H9 (cell line): ENCODE data around the gene CYB5A. TPM values are rescaled to one million over a fixed set of nuclear protein-coding genes. Genes with fewer than 3 reads are reported as not detected.

Experiments
- DNase-seq: peaks from one replicate; pipeline ENCODE4 v3.0.0-alpha.2; 2017
- H2AFZ ChIP-seq: one replicate; pipeline ENCODE4 v1.6.1; 2013; ENCODE audit warnings: mild to moderate bottlenecking, low read length, control low read depth, moderate library complexity
- H2AK5ac ChIP-seq: 2 replicates; pipeline ENCODE4 v1.6.1; 2013; ENCODE audit warnings: low read length, control low read depth, mixed read lengths; ENCODE audit not compliant: insufficient read length
- H2BK120ac ChIP-seq: one replicate; pipeline ENCODE4 v1.6.1; 2013; ENCODE audit warnings: low read depth, mild to moderate bottlenecking, low read length, control low read depth, inconsistent platforms; ENCODE audit not compliant: poor library complexity, severe bottlenecking
- H2BK12ac ChIP-seq: 2 replicates; pipeline ENCODE4 v1.6.1; 2013; ENCODE audit warnings: low read length, control low read depth, mixed read lengths, low read depth; ENCODE audit not compliant: insufficient read length
- H2BK15ac ChIP-seq: 2 replicates; pipeline ENCODE4 v1.6.1; 2013; ENCODE audit warnings: low read depth, low read length, control low read depth
- H2BK20ac ChIP-seq: one replicate; pipeline ENCODE4 v1.6.1; 2013; ENCODE audit warnings: low read depth, mild to moderate bottlenecking, low read length, control low read depth, inconsistent platforms; ENCODE audit not compliant: poor library complexity, severe bottlenecking
- H2BK5ac ChIP-seq: 2 replicates; pipeline ENCODE4 v1.6.1; 2013; ENCODE audit warnings: low read length, control low read depth, mixed read lengths; ENCODE audit not compliant: insufficient read length
- H3K14ac ChIP-seq: 2 replicates; pipeline ENCODE4 v1.6.1; 2013; ENCODE audit warnings: low read length, control low read depth; ENCODE audit not compliant: insufficient read depth
- H3K18ac ChIP-seq: 2 replicates; pipeline ENCODE4 v1.6.1; 2013; ENCODE audit warnings: low read depth, mild to moderate bottlenecking, mixed read lengths, low read length, control low read depth; ENCODE audit not compliant: insufficient read length
- H3K23ac ChIP-seq: 2 replicates; pipeline ENCODE4 v1.6.1; 2013; ENCODE audit warnings: low read length, control low read depth, mixed read lengths, low read depth; ENCODE audit not compliant: insufficient read length
- H3K23me2 ChIP-seq: 2 replicates; pipeline ENCODE4 v1.6.1; 2013; ENCODE audit warnings: low read depth, mild to moderate bottlenecking, mixed read lengths, low read length, control low read depth; ENCODE audit not compliant: insufficient read length, poor library complexity, severe bottlenecking
- H3K27ac ChIP-seq: 2 replicates; pipeline ENCODE4 v1.5.1; 2013; ENCODE audit warnings: low read length, control low read depth, mixed read lengths, low read depth; ENCODE audit not compliant: insufficient read length
- H3K27me3 ChIP-seq: 2 replicates; pipeline ENCODE4 v1.6.1; 2013; ENCODE audit warnings: low read length, control low read depth, inconsistent platforms; ENCODE audit not compliant: insufficient read depth
- H3K4ac ChIP-seq: 2 replicates; pipeline ENCODE4 v1.6.1; 2013; ENCODE audit warnings: low read depth, mild to moderate bottlenecking, control low read depth, inconsistent platforms, low read length, moderate library complexity
- H3K4me1 ChIP-seq: 2 replicates; pipeline ENCODE4 v1.6.1; 2013; ENCODE audit warnings: low read length, control low read depth, inconsistent platforms; ENCODE audit not compliant: insufficient read depth
- H3K4me2 ChIP-seq: 2 replicates; pipeline ENCODE4 v1.6.1; 2013; ENCODE audit warnings: low read length, control low read depth, mixed read lengths; ENCODE audit not compliant: insufficient read length, insufficient read depth
- H3K56ac ChIP-seq: 2 replicates; pipeline ENCODE4 v1.6.1; 2013; ENCODE audit warnings: low read depth, mild to moderate bottlenecking, mixed read lengths, low read length, control low read depth; ENCODE audit not compliant: insufficient read length
- H3K79me1 ChIP-seq: 2 replicates; pipeline ENCODE4 v1.6.1; 2013; ENCODE audit warnings: low read depth, mild to moderate bottlenecking, moderate library complexity, low read length, control low read depth, inconsistent platforms; ENCODE audit not compliant: insufficient read depth, poor library complexity, severe bottlenecking
- H3K79me2 ChIP-seq: 2 replicates; pipeline ENCODE4 v1.6.1; 2013; ENCODE audit warnings: low read length, control low read depth, inconsistent platforms; ENCODE audit not compliant: insufficient read depth
- H3K9ac ChIP-seq: 2 replicates; pipeline ENCODE4 v1.6.1; 2013; ENCODE audit warnings: low read length, control low read depth, mixed read lengths; ENCODE audit not compliant: insufficient read length; ENCODE audit errors: extremely low read depth
- H3K9me3 ChIP-seq: one replicate; pipeline ENCODE4 v1.6.1; 2013; ENCODE audit warnings: low read depth, low read length, inconsistent platforms; ENCODE audit not compliant: control insufficient read depth
- H3T11ph ChIP-seq: one replicate; pipeline ENCODE4 v1.6.1; 2013; ENCODE audit warnings: mild to moderate bottlenecking, low read length, control low read depth, inconsistent platforms
- H4K20me1 ChIP-seq: one replicate; pipeline ENCODE4 v1.6.1; 2013; ENCODE audit not compliant: control insufficient read depth, insufficient read length, insufficient read depth
- H4K5ac ChIP-seq: 2 replicates; pipeline ENCODE4 v1.6.1; 2013; ENCODE audit warnings: low read depth, mild to moderate bottlenecking, mixed read lengths, low read length, control low read depth; ENCODE audit not compliant: insufficient read length
- H4K8ac ChIP-seq: replicated peaks from 2 replicates; pipeline ENCODE4 v1.6.1; 2013; ENCODE audit warnings: low read length, control low read depth, mixed read lengths, low read depth; ENCODE audit not compliant: insufficient read length
- H4K91ac ChIP-seq: 2 replicates; pipeline ENCODE4 v1.6.1; 2013; ENCODE audit warnings: low read depth, mild to moderate bottlenecking, moderate library complexity, mixed read lengths, low read length, control low read depth; ENCODE audit not compliant: insufficient read length
- H3K27ac Mint-ChIP-seq, 3 experiments: 2 replicates in 2 of 3; 3 replicates in 1 of 3; pipeline ENCODE4 v1.8.0; 2020 to 2021; ENCODE audit warnings: mixed read lengths in 3 of 3, mild to moderate bottlenecking in 1 of 3, moderate library complexity in 1 of 3
- H3K27me3 Mint-ChIP-seq: 2 replicates; pipeline ENCODE4 v1.8.0; 2021; ENCODE audit warnings: low read depth, mild to moderate bottlenecking, moderate library complexity, mixed read lengths
- H3K36me3 Mint-ChIP-seq, 3 experiments: 2 replicates in 2 of 3; 3 replicates in 1 of 3; pipeline ENCODE4 v1.8.0; 2020 to 2021; ENCODE audit warnings: low read depth in 3 of 3, mixed read lengths in 3 of 3; ENCODE audit not compliant: insufficient read depth in 1 of 3
- H3K4me1 Mint-ChIP-seq, 2 experiments: 2 replicates each; pipeline ENCODE4 v1.8.0; 2020; ENCODE audit warnings: mixed read lengths in 2 of 2
- H3K4me3 Mint-ChIP-seq, 2 experiments: 2 replicates in 1 of 2; 3 replicates in 1 of 2; pipeline ENCODE4 v1.8.0; 2020 to 2021; ENCODE audit warnings: mild to moderate bottlenecking in 2 of 2, mixed read lengths in 2 of 2, moderate library complexity in 1 of 2
- H3K9me3 Mint-ChIP-seq, 2 experiments: 2 replicates in 1 of 2; 3 replicates in 1 of 2; pipeline ENCODE4 v1.8.0; 2020; ENCODE audit warnings: mild to moderate bottlenecking in 2 of 2, mixed read lengths in 2 of 2, moderate library complexity in 1 of 2
- WGBS: extraction: QIAGEN DNeasy Blood & Tissue Kit; methylation state at CpG from one replicate; pipeline ENCODE4 v1.1.7; 2013; ENCODE audit warnings: missing lambda C conversion rate, low lambda C conversion rate, mixed read lengths; ENCODE audit not compliant: insufficient read length; ENCODE audit errors: extremely low coverage; 5-methylcytosine and 5-hydroxymethylcytosine counted together
- total RNA-seq: library from RNA; stranded (reverse); gene quantifications from 2 replicates; pipeline ENCODE4 v1.2.1, GENCODE V29; 2021
- TF ChIP-seq, protein P1 (sequence below): fragments of 200-600 bp; sonication (generic); conservative IDR thresholded peaks from 3 replicates; pipeline ENCODE4 v1.8.0; 2021; ENCODE audit warnings: antibody characterized with exemption, mild to moderate bottlenecking

The CYB5A gene
- total RNA-seq, 1 experiment from 2014 or later = 93.2 TPM

DNA sequence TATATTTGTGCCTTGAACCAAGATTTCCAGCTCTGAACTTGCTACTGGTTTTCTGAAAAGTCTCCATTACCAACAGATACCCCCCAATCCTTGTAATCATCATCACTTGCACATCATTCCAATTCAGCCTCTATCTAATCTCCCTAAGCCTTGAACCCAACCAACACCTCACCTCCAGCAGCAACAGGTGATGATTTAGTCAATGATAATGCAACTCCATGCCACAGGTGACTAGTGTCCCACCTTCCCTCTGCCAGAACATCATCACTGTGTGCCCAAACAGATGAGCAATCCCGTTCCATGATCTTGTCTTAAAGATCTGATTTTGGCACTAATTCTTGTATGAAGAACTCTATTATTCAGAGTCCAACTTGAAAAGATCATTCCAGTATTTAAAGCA is 75.9 kb downstream of the CYB5A start:
- no peak overlapping the region for H3K27ac Mint-ChIP-seq
- no peaks in the 10 kb centered on the region for H3K36me3 Mint-ChIP-seq
- Histone ChIP-seq H3K27ac (no peak overlapping the region), H2AFZ (no peak overlapping the region), H3K23me2 (no peaks in the 10 kb centered on the region), H2BK12ac (no peak overlapping the region), H3K79me2 (no peaks in the 10 kb centered on the region), H4K8ac (no peak overlapping the region), H3K9me3 (no peaks in the 10 kb centered on the region), H3K4me1 (no peaks in the 10 kb centered on the region), H4K5ac (no peak overlapping the region), H4K20me1 (no peaks in the 10 kb centered on the region), H2AK5ac (no peak overlapping the region), H3K4me2 (no peak overlapping the region), H4K91ac (no peak overlapping the region), H3K4ac (no peak overlapping the region), H2BK5ac (no peak overlapping the region), H3K23ac (no peak overlapping the region), H3T11ph (no peak overlapping the region), H3K14ac (no peak overlapping the region), H3K9ac (no peak overlapping the region), H3K18ac (no peak overlapping the region), H2BK120ac (no peak overlapping the region), H3K27me3 (no peaks in the 10 kb centered on the region), H2BK15ac (no peak overlapping the region), H3K56ac (no peak overlapping the region), H3K79me1 (no peaks in the 10 kb centered on the region), H2BK20ac (no peak overlapping the region)
- H3K9me3 Mint-ChIP-seq = 0 out of 5 replicates have a peak, but pooled peaks cover 0 to 4% of the 10 kb centered on the region in 2 experiments
- no CpG with 5 or more reads among the region's 1 CpG for WGBS
- no peak for DNase-seq
- H3K4me1 Mint-ChIP-seq = no peaks in the 10 kb centered on the region
- H3K4me3 Mint-ChIP-seq = no peak overlapping the region
- no peaks in the 10 kb centered on the region; the same call in none of the 2 replicates for H3K27me3 Mint-ChIP-seq
- TF ChIP-seq, protein P1, sequence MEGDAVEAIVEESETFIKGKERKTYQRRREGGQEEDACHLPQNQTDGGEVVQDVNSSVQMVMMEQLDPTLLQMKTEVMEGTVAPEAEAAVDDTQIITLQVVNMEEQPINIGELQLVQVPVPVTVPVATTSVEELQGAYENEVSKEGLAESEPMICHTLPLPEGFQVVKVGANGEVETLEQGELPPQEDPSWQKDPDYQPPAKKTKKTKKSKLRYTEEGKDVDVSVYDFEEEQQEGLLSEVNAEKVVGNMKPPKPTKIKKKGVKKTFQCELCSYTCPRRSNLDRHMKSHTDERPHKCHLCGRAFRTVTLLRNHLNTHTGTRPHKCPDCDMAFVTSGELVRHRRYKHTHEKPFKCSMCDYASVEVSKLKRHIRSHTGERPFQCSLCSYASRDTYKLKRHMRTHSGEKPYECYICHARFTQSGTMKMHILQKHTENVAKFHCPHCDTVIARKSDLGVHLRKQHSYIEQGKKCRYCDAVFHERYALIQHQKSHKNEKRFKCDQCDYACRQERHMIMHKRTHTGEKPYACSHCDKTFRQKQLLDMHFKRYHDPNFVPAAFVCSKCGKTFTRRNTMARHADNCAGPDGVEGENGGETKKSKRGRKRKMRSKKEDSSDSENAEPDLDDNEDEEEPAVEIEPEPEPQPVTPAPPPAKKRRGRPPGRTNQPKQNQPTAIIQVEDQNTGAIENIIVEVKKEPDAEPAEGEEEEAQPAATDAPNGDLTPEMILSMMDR = no peak
